ENCODE data around the gene CENPS. TPM values are rescaled to one million over a fixed set of nuclear protein-coding genes. Genes with fewer than 3 reads are reported as not detected.

The CENPS gene
- total and polyA plus RNA-seq, 2 of the 13 experiments (the other 11 are each of a cell fraction or from before 2014, with no cell fraction given) = 3.3 to 22.0 TPM

DNA sequence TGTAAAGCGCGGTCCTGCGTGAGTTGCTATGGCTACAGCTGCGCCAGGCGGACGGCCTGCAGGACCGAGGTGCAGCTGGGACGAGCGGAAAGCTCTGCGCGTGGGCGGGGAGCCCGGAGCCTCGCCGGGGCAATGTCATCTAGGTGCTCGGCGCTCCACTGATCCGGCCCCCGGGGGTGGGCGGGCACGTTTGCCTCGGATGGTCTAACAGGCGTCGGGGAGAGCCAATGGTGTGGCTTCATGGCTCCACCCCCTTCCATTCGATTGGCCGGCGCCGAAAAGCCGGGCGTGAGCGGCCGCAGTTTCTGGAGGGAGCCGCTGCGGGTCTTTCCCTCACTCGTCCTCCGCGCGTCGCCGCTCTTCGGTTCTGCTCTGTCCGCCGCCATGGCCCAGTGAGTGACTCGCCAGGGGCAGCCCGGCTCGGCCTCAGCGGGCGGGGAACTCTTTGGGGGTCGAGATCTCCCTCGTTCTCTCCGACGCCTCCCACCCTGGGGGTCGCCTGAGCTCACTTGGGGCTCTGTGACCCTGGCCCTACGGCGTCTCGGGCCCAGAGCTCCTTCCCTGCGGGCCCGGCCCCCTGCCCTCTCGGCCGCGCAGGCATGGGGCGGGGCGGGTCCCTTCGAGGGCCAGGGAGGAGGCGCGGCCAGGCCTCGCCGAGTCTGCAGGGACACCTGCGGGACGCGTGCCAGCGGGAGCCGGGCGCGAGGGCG is 31.3 kb upstream of the CENPS start, which contains the start of gene PGD (continued):
- TF ChIP-seq ZFP36L1 (CRISPR knock-in tag; IDR thresholded peaks at IDR 0.05) (0 out of 2 replicates have a peak, but pooled peaks have one; percentile 57), PITX1 (CRISPR knock-in tag; IDR thresholded peaks at IDR 0.05) (no peak; the same call in 1 of the 2 replicates), ZNF234 (CRISPR knock-in tag; conservative IDR thresholded peaks at IDR 0.05) (peak; percentile 69; the same call in 1 of the 2 replicates)
- TF ChIP-seq, protein P1, sequence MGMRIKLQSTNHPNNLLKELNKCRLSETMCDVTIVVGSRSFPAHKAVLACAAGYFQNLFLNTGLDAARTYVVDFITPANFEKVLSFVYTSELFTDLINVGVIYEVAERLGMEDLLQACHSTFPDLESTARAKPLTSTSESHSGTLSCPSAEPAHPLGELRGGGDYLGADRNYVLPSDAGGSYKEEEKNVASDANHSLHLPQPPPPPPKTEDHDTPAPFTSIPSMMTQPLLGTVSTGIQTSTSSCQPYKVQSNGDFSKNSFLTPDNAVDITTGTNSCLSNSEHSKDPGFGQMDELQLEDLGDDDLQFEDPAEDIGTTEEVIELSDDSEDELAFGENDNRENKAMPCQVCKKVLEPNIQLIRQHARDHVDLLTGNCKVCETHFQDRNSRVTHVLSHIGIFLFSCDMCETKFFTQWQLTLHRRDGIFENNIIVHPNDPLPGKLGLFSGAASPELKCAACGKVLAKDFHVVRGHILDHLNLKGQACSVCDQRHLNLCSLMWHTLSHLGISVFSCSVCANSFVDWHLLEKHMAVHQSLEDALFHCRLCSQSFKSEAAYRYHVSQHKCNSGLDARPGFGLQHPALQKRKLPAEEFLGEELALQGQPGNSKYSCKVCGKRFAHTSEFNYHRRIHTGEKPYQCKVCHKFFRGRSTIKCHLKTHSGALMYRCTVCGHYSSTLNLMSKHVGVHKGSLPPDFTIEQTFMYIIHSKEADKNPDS (CRISPR knock-in tag; IDR thresholded peaks at IDR 0.05) = no peak; the same call in 1 of the 2 replicates

DNA sequence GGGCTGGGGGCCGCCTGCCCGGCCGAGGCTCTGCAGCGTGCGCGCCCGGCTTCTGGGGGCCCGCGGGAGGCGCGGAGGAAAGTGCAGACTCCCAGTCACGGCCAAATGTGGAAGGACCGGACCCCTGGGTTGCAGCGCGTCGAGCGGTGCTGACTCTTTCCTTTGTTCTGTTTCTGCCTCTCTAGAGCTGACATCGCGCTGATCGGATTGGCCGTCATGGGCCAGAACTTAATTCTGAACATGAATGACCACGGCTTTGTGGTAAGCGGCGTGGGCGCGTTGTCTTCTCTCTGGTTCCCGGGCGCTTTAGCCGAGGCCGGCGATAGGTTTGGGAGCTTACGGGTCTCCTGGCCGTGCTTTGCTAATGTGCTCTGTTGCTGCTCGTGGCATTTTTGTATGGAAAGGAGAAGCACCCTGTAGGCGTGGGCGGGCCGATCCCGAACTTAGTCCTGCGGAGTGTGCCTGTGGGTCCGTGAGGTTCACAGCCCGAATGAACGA is 30.7 kb upstream of the CENPS start:
- WGBS (ENCODE audit: low lambda C conversion rate) = under 1% methylated on average over 21 of the region's 42 CpGs
- no peak overlapping the region for H2AFZ ChIP-seq (ENCODE audit: low read length)
- peak overlapping the region; percentile 97 for H3K27ac ChIP-seq (ENCODE audit: extremely low read length, insufficient read depth, low read length)
- ATAC-seq (no peak), FAIRE-seq (no peak), DNase-seq (ENCODE audit: low spot score) (peak; percentile 30)
- no TSS peak for BruUV-seq (replicated peaks)
- intact Hi-C loops (cut with micrococcal nuclease; ENCODE audit: unreplicated experiment) = no loop called here
- H3K36me3 ChIP-seq (replicated peaks in 1 of 2; ENCODE audit: control insufficient read depth in 1 of 2, insufficient read depth in 2 of 2, low read length in 2 of 2) = peaks cover 2 to 17% of the 10 kb centered on the region in 2 experiments; a peak in 3 of 5 replicates
- H3K4me3 ChIP-seq (replicated peaks in 1 of 3; ENCODE audit: insufficient read depth in 1 of 3, low read depth in 2 of 3, low read length in 3 of 3) = peak overlapping the region; percentile 66 to 80 (median 74)
- CTCF ChIA-PET (ENCODE audit: low intra/inter-chr PET ratio, low total read pairs) = no interaction called here
- H4K20me1 ChIP-seq (ENCODE audit: insufficient read depth, low read length) = no peaks in the 10 kb centered on the region
- peaks cover 33% of the 10 kb centered on the region for H3K4me1 ChIP-seq (ENCODE audit: insufficient read depth, low read length)
- H3K9me3 ChIP-seq (ENCODE audit: low read length) = no peaks in the 10 kb centered on the region
- peak overlapping the region; percentile 82 for H3K9ac ChIP-seq (ENCODE audit: insufficient read depth, low read depth, low read length)
- POLR2A ChIA-PET = interaction anchor here (1.4 to 4.4 kb wide), 6 partner anchors 8 to 189 kb away, joined by 3 to 65 read pairs (median 6); partner anchors contain the start of genes CENPS and KIF1B
- in situ Hi-C loops (cut with HindIII; ENCODE audit: extremely low pct_ligation_motif_present, low pct_unique_long_range_greater_than_20kb) = no loop called here
- H3K4me2 ChIP-seq (ENCODE audit: low read depth, low read length) = peak overlapping the region; percentile 97
- no peaks in the 10 kb centered on the region for H3K27me3 ChIP-seq (ENCODE audit: control insufficient read depth in 1 of 2, insufficient read depth in 2 of 2, low read length in 2 of 2)
- H3K79me2 ChIP-seq (ENCODE audit: insufficient read depth, low read length) = peaks cover 28% of the 10 kb centered on the region
- no peak for TF ChIP-seq CREM (IDR thresholded peaks at IDR 0.05)
- no peak for TF ChIP-seq CREM (CRISPR knock-in tag; IDR thresholded peaks at IDR 0.05)
- no peak for TF ChIP-seq ZNF7 (CRISPR knock-in tag; IDR thresholded peaks at IDR 0.05)
- no peak for TF ChIP-seq XRCC5 (optimal IDR thresholded peaks at IDR 0.05; ENCODE audit: low read length)
- no peak; the same call in 1 of the 2 replicates for TF ChIP-seq ZNF790 (CRISPR knock-in tag; IDR thresholded peaks at IDR 0.05; ENCODE audit: borderline replicate concordance)
- 0 out of 2 replicates have a peak, but pooled peaks have one; percentile 49 for TF ChIP-seq CCDC6 (CRISPR knock-in tag; IDR thresholded peaks at IDR 0.05)
- TF ChIP-seq, protein P2, sequence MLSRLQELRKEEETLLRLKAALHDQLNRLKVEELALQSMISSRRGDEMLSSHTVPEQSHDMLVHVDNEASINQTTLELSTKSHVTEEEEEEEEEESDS (CRISPR knock-in tag; IDR thresholded peaks at IDR 0.05; ENCODE audit: borderline replicate concordance) = 0 out of 2 replicates have a peak, but pooled peaks have one; percentile 67
- peak; percentile 11; the same call in 1 of the 2 replicates for TF ChIP-seq ZNF563 (CRISPR knock-in tag; IDR thresholded peaks at IDR 0.05)
- TF ChIP-seq SAP130 (CRISPR knock-in tag; IDR thresholded peaks at IDR 0.05; ENCODE audit: low read depth) = no peak
- no peak for TF ChIP-seq SIX1 (CRISPR knock-in tag; IDR thresholded peaks at IDR 0.05; ENCODE audit: borderline replicate concordance)
- TF ChIP-seq SP140L (CRISPR knock-in tag; IDR thresholded peaks at IDR 0.05; ENCODE audit: borderline replicate concordance) = 0 out of 2 replicates have a peak, but pooled peaks have one; percentile 12
- no peak for TF ChIP-seq ZNF652 (CRISPR knock-in tag; IDR thresholded peaks at IDR 0.05; ENCODE audit: borderline replicate concordance, low read depth)
- peak; percentile 20; the same call in 1 of the 2 replicates for TF ChIP-seq ZSCAN31 (CRISPR knock-in tag; IDR thresholded peaks at IDR 0.05; ENCODE audit: low read depth)
